Muscle layer of colon (tissue), 2 donors: ENCODE data around the gene PLD5.

Source experiments
- H3K27ac ChIP-seq: one replicate; pipeline ENCODE4 v1.7.0; 2013; ENCODE audit warnings: low read depth, mild to moderate bottlenecking, low read length, moderate library complexity
- H3K27me3 ChIP-seq, 2 donors: one replicate each; pipeline ENCODE4 v1.7.0; 2013; ENCODE audit warnings: low read length in 2 of 2, mild to moderate bottlenecking in 2 of 2; ENCODE audit not compliant: insufficient read depth in 2 of 2, control insufficient read depth in 1 of 2
- H3K36me3 ChIP-seq: one replicate; pipeline ENCODE4 v1.7.0; 2013; ENCODE audit warnings: mild to moderate bottlenecking, low read length; ENCODE audit not compliant: insufficient read depth
- H3K4me1 ChIP-seq: one replicate; pipeline ENCODE4 v1.7.0; 2013; ENCODE audit warnings: mild to moderate bottlenecking, low read length; ENCODE audit not compliant: insufficient read depth
- H3K4me3 ChIP-seq, 2 donors: one replicate each; pipeline ENCODE4 v1.7.0; 2013; ENCODE audit warnings: low read length in 2 of 2, low read depth in 1 of 2, mild to moderate bottlenecking in 1 of 2, moderate library complexity in 1 of 2
- H3K9ac ChIP-seq: one replicate; pipeline ENCODE4 v1.7.0; 2013; ENCODE audit warnings: low read length
- H3K9me3 ChIP-seq: one replicate; pipeline ENCODE4 v1.7.0; 2013; ENCODE audit warnings: mild to moderate bottlenecking, low read length
- donor health status: abdominal sarcoma.
- donor health status: Adenocarcinoma of cecum.

The PLD5 gene

DNA sequence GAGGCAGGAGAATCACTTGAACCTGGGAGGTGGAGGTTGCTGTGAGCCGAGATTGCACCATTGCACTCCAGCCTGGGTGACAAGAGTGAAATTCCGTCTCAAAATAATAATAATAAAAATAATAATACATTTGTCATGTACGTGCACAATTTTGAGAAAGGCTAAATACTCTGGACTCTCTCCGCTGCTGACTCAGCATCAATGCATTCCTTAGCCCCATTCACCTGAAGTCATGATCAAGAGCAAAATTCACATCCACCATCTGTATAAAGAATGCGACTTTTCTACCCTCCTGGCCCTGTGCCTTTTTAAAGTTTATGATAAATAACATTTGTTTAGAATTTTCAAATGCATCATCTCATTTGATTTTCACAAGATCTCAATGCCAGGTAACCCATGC lies 490.1 kb downstream of the PLD5 start:
- no peak overlapping the region for H3K4me3 ChIP-seq
- no peaks in the 10 kb centered on the region for H3K27me3 ChIP-seq
- H3K4me1 ChIP-seq, result no peaks in the 10 kb centered on the region
- H3K27ac ChIP-seq, result no peak overlapping the region
- H3K9me3 ChIP-seq, result no peaks in the 10 kb centered on the region
- no peak overlapping the region for H3K9ac ChIP-seq
- no peaks in the 10 kb centered on the region for H3K36me3 ChIP-seq

DNA sequence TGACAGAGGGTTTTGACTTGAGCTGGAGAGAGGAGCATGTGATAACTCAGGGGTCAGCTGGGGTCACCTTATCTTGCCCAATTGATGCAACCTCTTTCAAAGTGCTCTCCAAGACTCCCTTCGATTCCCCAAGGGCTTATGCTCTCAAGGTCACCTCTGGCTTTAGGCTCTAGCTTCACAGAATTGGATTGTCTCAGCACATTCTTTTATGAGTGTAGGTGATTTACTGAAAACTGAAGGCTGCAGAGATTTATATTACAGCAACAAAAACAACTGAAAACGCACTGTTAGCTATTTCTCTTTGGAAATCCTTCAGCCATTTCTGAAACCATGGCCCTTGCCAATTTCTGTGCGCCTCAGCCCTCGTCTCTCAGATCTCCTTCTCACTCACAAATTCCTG lies 491.1 kb downstream of the PLD5 start:
- no peak overlapping the region for H3K9ac ChIP-seq
- H3K27ac ChIP-seq, result no peak overlapping the region
- no peaks in the 10 kb centered on the region for H3K36me3 ChIP-seq
- no peaks in the 10 kb centered on the region for H3K9me3 ChIP-seq
- no peaks in the 10 kb centered on the region for H3K4me1 ChIP-seq
- H3K4me3 ChIP-seq, result no peak overlapping the region
- no peaks in the 10 kb centered on the region for H3K27me3 ChIP-seq
